Measurements from ENCODE around the gene ISCA2. TPM values are rescaled to one million over a fixed set of nuclear protein-coding genes. Genes with fewer than 3 reads are reported as not detected.
A peak's percentile ranks its signal among the peaks of the same experiment; 100 is the strongest.

The ISCA2 gene
- total and polyA plus RNA-seq, 9 of the 15 experiments (the other 6 are each of a cell fraction or from before 2014, with no cell fraction given): 5.0 to 36.7 (median 18.1) TPM

- TF ChIP-seq, protein P1, sequence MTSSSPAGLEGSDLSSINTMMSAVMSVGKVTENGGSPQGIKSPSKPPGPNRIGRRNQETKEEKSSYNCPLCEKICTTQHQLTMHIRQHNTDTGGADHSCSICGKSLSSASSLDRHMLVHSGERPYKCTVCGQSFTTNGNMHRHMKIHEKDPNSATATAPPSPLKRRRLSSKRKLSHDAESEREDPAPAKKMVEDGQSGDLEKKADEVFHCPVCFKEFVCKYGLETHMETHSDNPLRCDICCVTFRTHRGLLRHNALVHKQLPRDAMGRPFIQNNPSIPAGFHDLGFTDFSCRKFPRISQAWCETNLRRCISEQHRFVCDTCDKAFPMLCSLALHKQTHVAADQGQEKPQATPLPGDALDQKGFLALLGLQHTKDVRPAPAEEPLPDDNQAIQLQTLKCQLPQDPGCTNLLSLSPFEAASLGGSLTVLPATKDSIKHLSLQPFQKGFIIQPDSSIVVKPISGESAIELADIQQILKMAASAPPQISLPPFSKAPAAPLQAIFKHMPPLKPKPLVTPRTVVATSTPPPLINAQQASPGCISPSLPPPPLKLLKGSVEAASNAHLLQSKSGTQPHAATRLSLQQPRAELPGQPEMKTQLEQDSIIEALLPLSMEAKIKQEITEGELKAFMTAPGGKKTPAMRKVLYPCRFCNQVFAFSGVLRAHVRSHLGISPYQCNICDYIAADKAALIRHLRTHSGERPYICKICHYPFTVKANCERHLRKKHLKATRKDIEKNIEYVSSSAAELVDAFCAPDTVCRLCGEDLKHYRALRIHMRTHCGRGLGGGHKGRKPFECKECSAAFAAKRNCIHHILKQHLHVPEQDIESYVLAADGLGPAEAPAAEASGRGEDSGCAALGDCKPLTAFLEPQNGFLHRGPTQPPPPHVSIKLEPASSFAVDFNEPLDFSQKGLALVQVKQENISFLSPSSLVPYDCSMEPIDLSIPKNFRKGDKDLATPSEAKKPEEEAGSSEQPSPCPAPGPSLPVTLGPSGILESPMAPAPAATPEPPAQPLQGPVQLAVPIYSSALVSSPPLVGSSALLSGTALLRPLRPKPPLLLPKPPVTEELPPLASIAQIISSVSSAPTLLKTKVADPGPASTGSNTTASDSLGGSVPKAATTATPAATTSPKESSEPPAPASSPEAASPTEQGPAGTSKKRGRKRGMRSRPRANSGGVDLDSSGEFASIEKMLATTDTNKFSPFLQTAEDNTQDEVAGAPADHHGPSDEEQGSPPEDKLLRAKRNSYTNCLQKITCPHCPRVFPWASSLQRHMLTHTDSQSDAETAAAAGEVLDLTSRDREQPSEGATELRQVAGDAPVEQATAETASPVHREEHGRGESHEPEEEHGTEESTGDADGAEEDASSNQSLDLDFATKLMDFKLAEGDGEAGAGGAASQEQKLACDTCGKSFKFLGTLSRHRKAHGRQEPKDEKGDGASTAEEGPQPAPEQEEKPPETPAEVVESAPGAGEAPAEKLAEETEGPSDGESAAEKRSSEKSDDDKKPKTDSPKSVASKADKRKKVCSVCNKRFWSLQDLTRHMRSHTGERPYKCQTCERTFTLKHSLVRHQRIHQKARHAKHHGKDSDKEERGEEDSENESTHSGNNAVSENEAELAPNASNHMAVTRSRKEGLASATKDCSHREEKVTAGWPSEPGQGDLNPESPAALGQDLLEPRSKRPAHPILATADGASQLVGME (CRISPR knock-in tag; IDR thresholded peaks at IDR 0.05): 0 out of 2 replicates have a peak, but pooled peaks have one; percentile 45
- TF ChIP-seq PCBP2 (IDR thresholded peaks at IDR 0.05; ENCODE audit: low read depth, low read length, poor library complexity, severe bottlenecking) (no peak), MAZ (CRISPR knock-in tag; conservative IDR thresholded peaks at IDR 0.05 in 1 of 2, IDR thresholded peaks at IDR 0.05 in 1 of 2) (no peak), HDAC3 (IDR thresholded peaks at IDR 0.05; ENCODE audit: borderline replicate concordance, partially characterized antibody) (no peak), OTX1 (CRISPR knock-in tag; IDR thresholded peaks at IDR 0.05) (no peak), KLF1 (tag; IDR thresholded peaks at IDR 0.05) (no peak), SNAPC5 (CRISPR knock-in tag; IDR thresholded peaks at IDR 0.05) (no peak), ILK (tag; IDR thresholded peaks at IDR 0.05; ENCODE audit: borderline replicate concordance, low read depth) (no peak), SMC3 (conservative IDR thresholded peaks at IDR 0.05; ENCODE audit: insufficient read depth, low read depth, low read length) (no peak), ZBTB12 (CRISPR knock-in tag; IDR thresholded peaks at IDR 0.05) (no peak), NBN (IDR thresholded peaks at IDR 0.05; ENCODE audit: low read depth) (no peak), ZNF12 (CRISPR knock-in tag; IDR thresholded peaks at IDR 0.05) (no peak), ZNF212 (CRISPR knock-in tag; IDR thresholded peaks at IDR 0.05) (no peak), MEF2D (tag; conservative IDR thresholded peaks at IDR 0.05; ENCODE audit: low read depth) (no peak), MNT (conservative IDR thresholded peaks at IDR 0.05) (0 out of 4 replicates have a peak, but pooled peaks of 1 of the 2 experiments have one; percentile 15), ZNF354B (CRISPR knock-in tag; IDR thresholded peaks at IDR 0.05) (no peak), TAL1 (IDR thresholded peaks at IDR 0.05) (no peak)
- TF ChIP-seq, protein P2, sequence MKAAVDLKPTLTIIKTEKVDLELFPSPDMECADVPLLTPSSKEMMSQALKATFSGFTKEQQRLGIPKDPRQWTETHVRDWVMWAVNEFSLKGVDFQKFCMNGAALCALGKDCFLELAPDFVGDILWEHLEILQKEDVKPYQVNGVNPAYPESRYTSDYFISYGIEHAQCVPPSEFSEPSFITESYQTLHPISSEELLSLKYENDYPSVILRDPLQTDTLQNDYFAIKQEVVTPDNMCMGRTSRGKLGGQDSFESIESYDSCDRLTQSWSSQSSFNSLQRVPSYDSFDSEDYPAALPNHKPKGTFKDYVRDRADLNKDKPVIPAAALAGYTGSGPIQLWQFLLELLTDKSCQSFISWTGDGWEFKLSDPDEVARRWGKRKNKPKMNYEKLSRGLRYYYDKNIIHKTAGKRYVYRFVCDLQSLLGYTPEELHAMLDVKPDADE (conservative IDR thresholded peaks at IDR 0.05; ENCODE audit: control insufficient read depth, low read depth, low read length): 0 out of 2 replicates have a peak, but pooled peaks have one; percentile 33
These were observed 706 bp upstream of the ISCA2 start, which contains the start of gene NPC2 (continued) for GRCh38 chr14:74492776-74493342.

All from K562 (cell line).